AG08395 (cell line): ENCODE data around the gene CSGALNACT2.

ENCODE experiments used
- DNase-seq: peaks from one replicate; pipeline ENCODE4 v3.0.0; 2012; ENCODE audit warnings: mixed read lengths, low spot score

CSGALNACT2 gene

GRCh38 chr10:43203448-43204041 lies 65.3 kb downstream of the CSGALNACT2 start:
- DNase-seq, result no peak

DNA sequence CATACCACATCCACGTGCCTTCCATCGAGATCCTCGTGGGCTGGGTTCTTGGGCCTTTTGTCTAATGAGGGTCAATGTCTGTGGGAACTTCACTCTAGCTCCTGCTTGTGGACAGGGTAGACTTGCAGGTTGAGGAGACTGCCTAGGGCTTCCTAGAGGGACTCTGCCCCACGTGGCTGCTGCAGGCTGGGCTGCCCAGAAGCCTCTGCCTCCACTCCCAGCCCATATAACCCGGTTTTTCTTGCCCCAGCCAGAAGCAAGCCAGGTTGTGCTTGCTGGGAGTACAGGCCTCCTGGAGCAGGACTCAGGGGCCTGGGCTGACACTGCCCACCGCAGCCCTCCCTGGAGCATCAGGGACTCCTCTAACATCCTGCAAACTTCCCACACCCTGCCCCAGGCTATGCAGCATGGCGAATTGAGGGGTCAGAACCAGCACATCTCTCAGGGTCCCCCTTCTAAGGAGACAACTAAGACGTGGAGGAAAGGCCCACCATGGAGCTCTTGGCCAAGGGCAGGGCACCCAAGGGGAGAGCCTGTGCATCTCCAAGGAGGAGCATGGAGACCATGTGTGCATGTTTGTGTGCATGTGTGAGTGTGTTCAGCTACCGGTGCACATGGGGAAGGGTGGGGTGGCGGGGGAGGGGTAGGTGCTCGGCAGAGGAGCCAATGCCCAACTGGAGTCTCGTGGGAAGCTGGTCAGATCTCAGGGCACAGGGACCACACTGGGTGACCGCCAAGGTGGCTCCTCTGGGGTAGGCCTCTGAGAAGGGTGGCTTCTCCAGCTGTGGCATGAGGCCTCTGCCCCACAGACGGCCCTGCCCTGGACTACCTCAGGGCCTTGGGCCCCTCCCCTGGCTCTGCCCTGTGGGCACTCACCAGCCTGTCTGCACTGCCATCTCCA lies 66.0 kb downstream of the CSGALNACT2 start:
- no peak for DNase-seq

DNA sequence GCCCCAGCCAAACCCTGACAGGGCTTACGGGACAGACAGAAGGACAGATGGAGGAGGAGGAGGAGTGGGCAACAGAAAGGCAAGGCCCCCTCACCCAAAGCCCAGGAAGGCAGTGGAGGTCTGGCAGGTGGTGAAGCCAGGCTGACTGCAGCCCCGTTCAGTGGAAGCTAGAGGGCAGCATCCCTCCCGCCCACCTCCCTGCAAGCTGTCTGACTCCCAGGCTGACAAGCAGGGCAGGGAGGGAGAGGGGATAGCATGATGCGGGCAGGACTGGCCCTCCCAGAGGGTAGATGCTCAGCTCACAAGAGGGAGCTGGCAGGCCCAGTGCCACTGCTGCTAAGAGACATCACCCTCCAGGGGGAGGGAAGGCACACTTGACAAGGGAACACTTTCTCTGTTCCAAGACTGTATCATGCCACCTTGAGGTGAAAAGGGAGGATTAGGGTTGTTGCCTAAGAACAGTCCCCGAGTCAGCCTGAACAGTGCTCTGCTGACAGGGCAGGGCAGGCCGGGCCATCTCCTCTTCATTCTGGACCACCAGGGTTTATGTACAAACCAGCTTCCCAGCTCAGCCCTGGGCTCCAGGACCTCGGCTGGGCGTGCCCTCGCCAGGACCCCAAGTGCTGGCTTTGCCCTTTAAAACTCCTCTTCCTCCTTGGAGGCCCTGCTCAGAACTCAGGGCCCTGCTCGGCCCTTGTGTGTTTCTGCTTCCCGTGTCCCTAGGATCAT lies 66.9 kb downstream of the CSGALNACT2 start:
- peak; percentile 63 for DNase-seq

- DNase-seq, result no peak
Measured at GRCh38 chr10:43205681-43206390, 67.6 kb downstream of the CSGALNACT2 start.

DNA sequence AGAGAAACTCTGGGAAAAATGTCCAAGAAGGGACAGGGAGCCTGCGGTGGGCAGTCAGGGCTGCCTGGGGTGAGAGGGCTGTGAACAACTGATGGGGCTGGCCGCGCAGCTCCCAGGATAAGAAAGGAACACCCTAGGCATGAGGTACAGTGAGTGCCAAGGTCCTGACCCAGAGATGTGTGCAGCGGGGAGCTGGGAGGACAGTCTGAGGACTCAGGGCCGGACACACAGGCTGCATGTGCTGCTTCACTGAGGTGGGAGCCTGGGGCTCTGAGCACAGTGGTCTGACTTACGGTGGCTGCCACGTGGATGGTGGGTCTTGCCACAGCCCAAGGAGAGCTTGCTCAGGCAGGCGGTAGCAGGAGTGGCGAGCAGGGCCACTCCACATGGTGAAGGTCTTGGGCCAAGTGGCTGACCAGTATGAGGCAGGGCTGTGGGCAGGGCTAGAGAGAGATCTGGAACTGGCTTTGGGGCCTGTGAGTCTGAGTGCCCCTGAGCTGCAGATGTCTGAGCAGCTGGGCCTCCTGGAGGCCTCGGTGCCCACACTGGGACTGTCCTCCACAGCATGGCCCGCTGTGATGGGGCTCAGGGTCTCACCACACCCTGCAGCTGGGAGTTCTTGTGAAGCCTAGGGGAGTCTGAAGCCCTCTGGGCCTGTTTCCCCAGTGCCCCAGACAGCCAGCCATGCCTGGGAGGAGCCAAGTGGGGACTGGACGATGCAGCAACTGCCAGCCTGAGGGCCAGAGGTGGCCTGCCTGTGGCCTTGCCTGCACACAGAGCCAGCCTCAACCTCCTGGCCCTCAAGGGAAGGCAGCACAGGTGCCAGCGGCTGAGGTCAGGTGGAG lies 68.4 kb downstream of the CSGALNACT2 start:
- DNase-seq, result no peak

DNA sequence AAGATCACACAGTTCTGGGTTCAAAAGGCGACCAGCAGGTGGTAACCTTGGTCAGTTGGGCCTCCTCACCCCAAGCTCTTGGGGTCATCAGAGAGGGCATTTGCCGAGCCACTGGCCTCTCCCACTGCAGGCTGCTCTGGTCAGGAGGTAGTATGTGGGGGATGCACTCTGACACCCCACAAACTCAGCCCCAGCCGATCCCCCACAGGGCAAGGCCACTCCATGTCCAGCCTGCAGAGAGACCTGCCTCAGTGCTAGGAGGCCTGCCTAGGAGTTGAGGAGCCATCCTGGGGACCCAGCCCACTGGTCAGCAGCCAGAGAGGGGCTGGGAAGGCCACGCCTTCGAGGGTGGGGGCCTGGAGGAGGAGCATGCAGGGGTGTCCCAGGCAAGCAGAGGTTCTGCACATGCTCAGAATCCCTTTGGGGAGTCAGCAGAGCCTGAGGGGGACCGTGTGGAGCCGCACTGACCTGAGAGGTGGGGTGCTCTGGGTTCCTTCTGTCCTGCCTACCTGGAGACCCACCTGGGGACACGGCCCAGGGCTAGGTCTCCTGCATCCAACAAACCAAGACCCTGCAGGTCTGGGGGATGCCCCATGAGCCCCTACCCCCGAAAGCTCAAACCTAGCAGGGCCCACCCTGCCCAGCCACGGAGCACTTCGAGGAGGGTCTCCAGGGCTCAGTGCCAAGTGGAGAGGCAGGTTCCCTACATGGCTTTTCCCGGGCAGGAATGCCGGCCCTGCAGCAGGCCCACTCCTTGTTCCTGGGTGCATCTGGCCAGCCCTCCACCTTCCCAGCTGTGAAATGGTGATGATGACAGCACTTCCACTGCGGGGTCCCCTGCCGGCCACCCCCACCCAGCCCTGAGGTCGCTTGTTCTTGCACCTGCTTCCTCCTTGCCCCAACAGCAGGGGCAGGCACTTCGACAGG lies 70.2 kb downstream of the CSGALNACT2 start:
- no peak for DNase-seq

- no peak for DNase-seq
Measured at GRCh38 chr10:43209074-43209455, 70.8 kb downstream of the CSGALNACT2 start.

DNA sequence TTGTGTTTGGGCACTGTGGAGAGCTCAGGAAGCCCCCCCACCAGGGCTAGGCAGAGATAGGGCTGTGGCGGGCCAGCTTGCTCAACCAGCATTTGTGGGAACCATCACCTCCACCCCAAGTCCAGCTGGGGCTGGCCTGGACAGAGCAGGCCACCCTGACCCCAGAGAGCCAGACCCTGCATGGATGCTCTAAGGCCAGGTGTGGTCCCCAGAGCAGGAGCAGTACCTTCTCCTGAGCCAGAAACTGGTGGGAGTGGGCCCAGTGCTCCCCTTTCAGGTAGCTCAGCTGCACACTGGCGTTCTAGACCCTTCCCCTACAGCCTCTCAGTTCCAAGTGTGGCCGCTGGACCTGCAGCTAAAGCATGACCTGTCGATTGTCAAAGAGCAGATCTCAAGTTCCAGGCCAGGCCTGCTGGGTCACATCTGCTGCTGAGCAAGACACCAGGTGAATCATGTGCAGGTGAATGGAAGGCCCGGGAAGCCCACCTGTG lies 71.5 kb downstream of the CSGALNACT2 start:
- DNase-seq, result no peak

- no peak for DNase-seq
Measured at GRCh38 chr10:43210556-43210955, 72.3 kb downstream of the CSGALNACT2 start.

GRCh38 chr10:43211030-43211429 lies 72.8 kb downstream of the CSGALNACT2 start:
- no peak for DNase-seq

DNA sequence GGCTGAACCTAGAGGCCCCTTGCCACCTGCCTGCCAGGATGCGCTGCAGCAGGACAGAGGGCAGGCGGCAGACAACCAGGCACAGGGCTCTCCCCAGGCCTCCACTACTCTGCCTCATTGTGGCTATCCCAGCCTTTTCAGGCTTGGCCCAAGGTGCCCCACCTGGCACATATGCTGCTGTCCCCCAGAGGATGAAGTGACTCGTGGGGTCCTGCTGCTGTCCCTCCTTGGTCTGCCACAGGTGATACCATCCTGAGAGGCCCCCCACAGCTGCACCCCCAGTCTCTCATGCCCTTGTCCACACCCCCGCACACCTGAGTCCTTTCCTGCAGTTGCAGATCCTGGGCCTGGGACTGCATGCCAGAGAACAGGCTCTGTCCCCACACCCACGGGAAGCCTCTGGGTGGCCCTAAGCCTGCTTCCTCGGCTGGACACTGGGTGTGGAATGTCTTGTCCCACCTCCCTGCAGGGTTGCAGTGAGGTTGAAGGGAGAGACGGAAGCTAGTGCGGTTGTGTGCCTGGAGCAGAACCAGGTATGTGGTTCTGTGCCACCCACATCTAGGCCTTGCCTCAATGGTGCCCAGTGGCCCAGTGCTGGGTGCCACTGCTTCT lies 73.3 kb downstream of the CSGALNACT2 start:
- DNase-seq, result no peak

GRCh38 chr10:43212043-43212721 lies 73.9 kb downstream of the CSGALNACT2 start:
- DNase-seq, result no peak

DNA sequence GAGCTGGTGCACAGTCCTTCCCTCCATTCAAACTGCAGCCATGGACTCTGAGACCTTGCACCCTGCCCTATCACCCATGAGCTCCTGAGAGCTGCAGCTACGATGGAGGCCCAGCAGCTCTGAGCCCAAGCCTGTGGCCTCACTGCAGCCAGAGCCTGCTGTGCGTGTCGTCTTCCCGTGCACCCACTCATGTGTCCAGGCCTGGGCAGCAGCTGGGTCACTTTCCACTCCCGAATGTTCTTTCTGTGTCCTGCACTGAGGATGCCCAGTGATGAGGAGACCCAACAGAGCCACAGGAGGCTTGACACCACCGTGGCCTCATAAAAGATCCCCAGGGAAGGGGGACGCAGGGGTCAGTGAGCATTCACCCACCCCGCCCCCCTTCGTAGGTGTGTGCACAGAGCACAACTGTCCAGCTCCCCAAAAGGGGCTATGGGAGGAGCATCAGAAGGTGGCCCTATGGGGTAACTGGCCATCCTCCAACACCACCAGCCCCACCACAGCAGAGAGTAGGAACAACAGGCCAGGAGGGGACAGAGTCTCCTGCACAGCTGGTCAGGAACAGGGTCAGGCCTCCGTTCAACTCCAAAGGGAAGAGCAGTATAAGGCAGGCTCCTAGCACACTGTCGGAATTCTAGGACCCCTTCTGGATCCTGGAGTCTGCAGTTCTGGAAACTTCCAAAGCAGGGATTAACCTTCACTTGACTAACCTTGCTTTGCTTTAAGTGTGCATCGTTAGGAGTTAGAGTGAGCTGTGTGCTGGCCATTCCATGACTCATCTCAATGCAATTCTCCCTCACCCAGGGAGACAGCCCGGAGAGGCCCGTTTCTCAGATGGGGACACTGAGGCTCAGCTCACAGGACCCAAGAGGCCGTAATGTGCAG lies 76.1 kb downstream of the CSGALNACT2 start:
- peak; percentile 50 for DNase-seq

DNA sequence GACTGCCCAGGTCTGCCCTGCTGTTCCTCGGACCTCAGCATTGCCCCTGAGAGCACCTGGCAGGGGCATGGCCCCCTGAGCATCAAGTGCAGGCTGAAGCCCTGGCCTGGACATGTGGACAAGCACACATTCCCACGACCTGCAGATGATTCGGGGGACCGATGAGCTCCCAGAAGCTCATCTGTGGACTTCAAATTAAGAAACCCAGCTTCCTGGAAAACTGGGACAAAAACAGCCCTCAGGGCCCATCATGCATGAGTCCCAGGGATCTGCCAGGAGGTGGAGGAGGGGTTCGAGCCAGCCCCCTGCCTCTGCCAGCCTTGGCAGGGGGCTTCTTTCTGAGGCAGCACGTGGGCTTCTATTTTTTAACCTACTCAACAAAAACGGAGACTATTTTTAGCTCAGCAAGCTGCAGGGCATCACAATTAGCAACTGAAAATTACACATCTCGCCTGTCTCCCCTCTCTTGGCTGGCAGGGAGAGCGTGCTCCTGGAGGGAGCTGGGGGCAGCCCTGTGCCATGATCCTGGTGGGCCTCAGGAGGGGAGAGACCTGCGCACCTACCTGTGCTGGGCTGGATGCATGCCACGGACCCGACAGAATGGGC lies 76.8 kb downstream of the CSGALNACT2 start:
- no peak for DNase-seq

DNA sequence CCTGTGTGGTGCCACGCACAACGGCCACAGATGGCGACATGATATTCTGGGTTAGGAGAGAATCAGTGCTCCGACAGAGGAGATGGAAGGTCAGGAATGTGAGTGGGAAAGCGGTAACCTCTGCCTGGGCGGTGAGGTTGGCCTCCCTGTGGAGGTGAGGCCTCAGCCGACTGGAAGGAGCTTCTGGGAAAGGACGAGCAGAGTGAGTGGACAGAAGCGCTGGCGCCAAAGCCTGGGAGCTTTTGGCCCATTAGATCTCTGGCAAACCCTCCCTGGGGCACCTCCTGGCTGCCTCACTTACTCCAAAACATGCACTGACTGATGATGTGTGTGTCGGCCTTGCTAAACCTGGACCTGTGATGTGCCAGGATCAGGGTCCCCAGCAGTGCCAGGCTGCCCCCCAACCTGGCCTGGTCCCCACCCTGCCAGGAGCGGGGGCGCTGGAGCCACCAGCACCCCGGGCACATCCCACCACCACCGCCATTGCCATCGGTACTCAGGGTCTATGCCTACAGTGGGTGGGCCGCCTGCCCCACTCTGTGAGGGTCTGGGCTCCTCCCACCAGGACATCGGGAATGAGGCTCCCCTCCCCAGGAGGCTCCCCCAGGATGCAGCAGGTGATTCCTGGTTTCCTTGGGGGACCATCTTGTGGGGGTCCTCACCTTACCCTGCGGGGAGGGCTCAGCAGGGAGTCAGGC lies 77.7 kb downstream of the CSGALNACT2 start:
- DNase-seq, result no peak

- no peak for DNase-seq
Measured at GRCh38 chr10:43216931-43217562, 78.8 kb downstream of the CSGALNACT2 start.
